Mesothelial cell of epicardium (in vitro differentiated cells): ENCODE data around the gene MPHOSPH8. TPM values are rescaled to one million over a fixed set of nuclear protein-coding genes. Genes with fewer than 3 reads are reported as not detected.

Experiments used
- DNase-seq, 2 experiments: peaks; one replicate each; pipeline ENCODE4 v3.0.0; 2021; ENCODE audit warnings: low spot score in 2 of 2; ENCODE audit not compliant: unreplicated experiment in 2 of 2
- H3K27ac Mint-ChIP-seq: 2 replicates; pipeline ENCODE4 v1.8.0; 2021; ENCODE audit warnings: mixed read lengths
- H3K27me3 Mint-ChIP-seq: 2 replicates; pipeline ENCODE4 v1.8.0; 2021; ENCODE audit warnings: low read depth, mixed read lengths
- H3K36me3 Mint-ChIP-seq: 2 replicates; pipeline ENCODE4 v1.8.0; 2021; ENCODE audit warnings: mixed read lengths
- H3K4me1 Mint-ChIP-seq: 2 replicates; pipeline ENCODE4 v1.8.0; 2021; ENCODE audit warnings: mixed read lengths
- H3K4me3 Mint-ChIP-seq: 2 replicates; pipeline ENCODE4 v1.8.0; 2021; ENCODE audit warnings: mild to moderate bottlenecking, moderate library complexity, mixed read lengths
- H3K9me3 Mint-ChIP-seq: 2 replicates; pipeline ENCODE4 v1.8.0; 2021; ENCODE audit warnings: mixed read lengths
- CTCF ChIP-seq: fragments of 200-600 bp; sonication (generic); IDR thresholded peaks from one replicate; pipeline ENCODE4 v1.5.0; 2021; ENCODE audit warnings: antibody characterized with exemption; ENCODE audit not compliant: unreplicated experiment
- total RNA-seq: library from RNA; stranded (reverse); gene quantifications from 3 replicates; pipeline ENCODE4 v1.2.1, GENCODE V29; 2021

The MPHOSPH8 gene
- total RNA-seq, 1 donor from 2014 or later, result 32.6 TPM

GRCh38 chr13:19590423-19590822, 43.0 kb upstream of the MPHOSPH8 start:
- peaks cover 36% of the 10 kb centered on the region for H3K9me3 Mint-ChIP-seq
- H3K27me3 Mint-ChIP-seq, result no peaks in the 10 kb centered on the region
- no peak overlapping the region for H3K4me3 Mint-ChIP-seq
- no peak for TF ChIP-seq CTCF
- H3K4me1 Mint-ChIP-seq, result no peaks in the 10 kb centered on the region
- H3K36me3 Mint-ChIP-seq, result no peaks in the 10 kb centered on the region
- no peak for DNase-seq
- no peak overlapping the region for H3K27ac Mint-ChIP-seq

GRCh38 chr13:19591864-19592263, 41.6 kb upstream of the MPHOSPH8 start:
- Mint-ChIP-seq H3K36me3 (no peaks in the 10 kb centered on the region), H3K4me1 (no peaks in the 10 kb centered on the region), H3K9me3 (peaks cover 37% of the 10 kb centered on the region), H3K27ac (no peak overlapping the region), H3K4me3 (no peak overlapping the region), H3K27me3 (no peaks in the 10 kb centered on the region)
- DNase-seq, result no peak
- TF ChIP-seq CTCF, result no peak

- Mint-ChIP-seq H3K4me1 (no peaks in the 10 kb centered on the region), H3K4me3 (no peak overlapping the region), H3K9me3 (peaks cover 30% of the 10 kb centered on the region), H3K27me3 (no peaks in the 10 kb centered on the region), H3K27ac (no peak overlapping the region), H3K36me3 (no peaks in the 10 kb centered on the region)
- no peak for DNase-seq
- no peak for TF ChIP-seq CTCF
Measured at GRCh38 chr13:19592657-19593180, 40.7 kb upstream of the MPHOSPH8 start.

- TF ChIP-seq CTCF, result no peak
- H3K27ac Mint-ChIP-seq, result no peak overlapping the region
- no peaks in the 10 kb centered on the region for H3K36me3 Mint-ChIP-seq
- H3K27me3 Mint-ChIP-seq, result peaks cover 13% of the 10 kb centered on the region
- no peak overlapping the region for H3K4me3 Mint-ChIP-seq
- DNase-seq, result no peak
- no peaks in the 10 kb centered on the region for H3K4me1 Mint-ChIP-seq
- H3K9me3 Mint-ChIP-seq, result peaks cover 22% of the 10 kb centered on the region
Measured at GRCh38 chr13:19596086-19596485, 37.4 kb upstream of the MPHOSPH8 start.

GRCh38 chr13:19596960-19597361, 36.5 kb upstream of the MPHOSPH8 start:
- Mint-ChIP-seq H3K9me3 (peaks cover 13% of the 10 kb centered on the region), H3K4me3 (no peak overlapping the region), H3K4me1 (no peaks in the 10 kb centered on the region), H3K27ac (no peak overlapping the region), H3K27me3 (peaks cover 18% of the 10 kb centered on the region), H3K36me3 (no peaks in the 10 kb centered on the region)
- DNase-seq, result no peak
- no peak for TF ChIP-seq CTCF

GRCh38 chr13:19597523-19597922, 35.9 kb upstream of the MPHOSPH8 start:
- Mint-ChIP-seq H3K27me3 (peaks cover 21% of the 10 kb centered on the region), H3K4me3 (no peak overlapping the region), H3K4me1 (peaks cover under 1% of the 10 kb centered on the region), H3K9me3 (peaks cover 12% of the 10 kb centered on the region), H3K27ac (no peak overlapping the region), H3K36me3 (no peaks in the 10 kb centered on the region)
- TF ChIP-seq CTCF, result no peak
- DNase-seq, result no peak
